Measurements from ENCODE around the gene EDRF1.

- TF ChIP-seq CTCF (conservative IDR thresholded peaks at IDR 0.05; ENCODE audit: low read length), result no peak
- no peak for TF ChIP-seq EZH2phosphoT487 (IDR thresholded peaks at IDR 0.05; ENCODE audit: borderline replicate concordance, low read depth, low read length)
Observed at GRCh38 chr10:125739994-125740679, 20.6 kb downstream of the EDRF1 start.
